ENCODE results near the gene HDAC7.

HDAC7 gene

GRCh38 chr12:47747126-47747525, 72.6 kb downstream of the HDAC7 start:
- H3K4me3 ChIP-seq (ENCODE audit: control insufficient read depth, low read depth, low read length), result no peak overlapping the region
- no peak for DNase-seq (ENCODE audit: low read depth)
- TF ChIP-seq CTCF (conservative IDR thresholded peaks at IDR 0.05; ENCODE audit: control insufficient read depth, insufficient read depth, low read depth, low read length), result no peak

DNA sequence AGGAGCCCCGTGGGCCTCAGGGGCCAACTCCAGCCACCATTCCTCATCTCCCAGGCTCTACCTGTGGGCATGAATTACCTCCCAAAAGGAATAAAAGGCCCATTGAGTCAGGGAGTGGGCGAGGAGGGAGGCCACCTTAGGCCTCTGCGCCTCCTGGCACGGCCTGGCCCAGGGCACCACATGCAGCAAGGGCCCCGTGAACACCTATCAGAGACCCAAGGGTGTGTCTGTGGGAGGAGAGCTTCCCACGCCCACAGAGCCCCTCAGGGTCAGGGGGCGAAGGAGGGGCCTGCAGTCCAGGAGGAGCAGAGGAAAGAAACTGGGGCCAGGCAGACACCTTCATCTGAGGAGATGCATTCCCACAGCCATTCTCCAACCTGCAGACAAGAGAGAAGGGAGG, 73.2 kb downstream of the HDAC7 start:
- TF ChIP-seq CTCF (conservative IDR thresholded peaks at IDR 0.05; ENCODE audit: control insufficient read depth, insufficient read depth, low read depth, low read length), result no peak
- H3K4me3 ChIP-seq (ENCODE audit: control insufficient read depth, low read depth, low read length), result no peak overlapping the region
- no peak for DNase-seq (ENCODE audit: low read depth)

DNA sequence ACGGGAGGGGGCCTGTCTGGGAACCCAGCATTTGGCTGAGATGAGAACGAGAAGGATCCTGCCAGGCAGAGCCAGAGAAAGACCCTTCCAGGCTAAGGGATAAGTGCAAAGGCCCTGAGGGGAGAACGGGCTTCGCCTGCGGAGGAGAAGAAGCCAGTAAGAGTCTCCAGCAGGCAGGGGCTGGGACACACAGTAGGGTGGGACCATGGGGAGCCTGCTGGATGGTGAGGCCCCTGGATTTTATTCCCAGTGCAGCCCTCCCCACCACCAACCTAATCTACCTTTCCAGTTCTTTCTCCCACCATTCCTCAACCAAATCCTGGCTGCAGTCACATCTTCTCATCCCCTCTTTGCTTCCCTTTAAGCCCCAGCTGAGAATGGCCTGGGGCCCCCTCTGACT, 73.6 kb downstream of the HDAC7 start:
- H3K4me3 ChIP-seq (ENCODE audit: control insufficient read depth, low read depth, low read length), result no peak overlapping the region
- DNase-seq (ENCODE audit: low read depth), result no peak
- no peak for TF ChIP-seq CTCF (conservative IDR thresholded peaks at IDR 0.05; ENCODE audit: control insufficient read depth, insufficient read depth, low read depth, low read length)

DNA sequence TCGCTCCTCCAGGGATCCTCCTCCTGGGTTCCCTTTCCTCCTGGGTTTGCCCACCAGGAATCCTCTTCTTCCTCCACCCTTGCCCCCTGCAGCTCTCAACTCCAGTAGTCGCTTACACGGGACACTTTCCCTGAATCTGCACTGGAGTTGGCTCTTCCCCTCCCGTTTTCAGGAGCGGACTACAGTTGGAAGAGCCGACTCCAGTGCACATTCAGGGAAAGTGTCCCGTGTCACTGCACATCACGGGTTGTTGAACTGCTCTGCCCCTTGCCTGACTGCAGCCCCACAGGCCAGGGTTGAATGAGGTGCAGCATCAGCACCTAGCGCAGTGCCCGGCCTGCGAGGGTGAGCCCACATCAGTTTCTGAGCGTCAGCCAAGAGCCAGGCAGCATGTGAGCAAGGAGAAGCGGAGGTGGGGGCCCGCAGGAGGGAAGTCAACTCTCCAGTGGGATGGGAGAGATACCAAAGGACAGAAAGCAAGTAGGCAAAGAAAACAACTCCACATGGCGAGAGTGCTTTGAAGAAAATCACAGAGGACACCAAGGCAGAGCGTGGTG, 74.1 kb downstream of the HDAC7 start:
- no peak overlapping the region for H3K4me3 ChIP-seq (ENCODE audit: control insufficient read depth, low read depth, low read length)
- no peak for TF ChIP-seq CTCF (conservative IDR thresholded peaks at IDR 0.05; ENCODE audit: control insufficient read depth, insufficient read depth, low read depth, low read length)
- no peak for DNase-seq (ENCODE audit: low read depth)

- no peak overlapping the region for H3K4me3 ChIP-seq (ENCODE audit: control insufficient read depth, low read depth, low read length)
- no peak for DNase-seq (ENCODE audit: low read depth)
- no peak for TF ChIP-seq CTCF (conservative IDR thresholded peaks at IDR 0.05; ENCODE audit: control insufficient read depth, insufficient read depth, low read depth, low read length)
Observed at GRCh38 chr12:47744778-47745436, 74.8 kb downstream of the HDAC7 start.

- no peak overlapping the region for H3K4me3 ChIP-seq (ENCODE audit: control insufficient read depth, low read depth, low read length)
- no peak for DNase-seq (ENCODE audit: low read depth)
- TF ChIP-seq CTCF (conservative IDR thresholded peaks at IDR 0.05; ENCODE audit: control insufficient read depth, insufficient read depth, low read depth, low read length), result peak; percentile 26
Observed at GRCh38 chr12:47744005-47744651, 75.6 kb downstream of the HDAC7 start.

Measured in fibroblast of mammary gland (primary cell).